ENCODE results near the gene TMEM52. TPM values are rescaled to one million over a fixed set of nuclear protein-coding genes. Genes with fewer than 3 reads are reported as not detected.

The TMEM52 gene
- total RNA-seq, 2 experiments from 2014 or later = 0.80 to 1.4 TPM

DNA sequence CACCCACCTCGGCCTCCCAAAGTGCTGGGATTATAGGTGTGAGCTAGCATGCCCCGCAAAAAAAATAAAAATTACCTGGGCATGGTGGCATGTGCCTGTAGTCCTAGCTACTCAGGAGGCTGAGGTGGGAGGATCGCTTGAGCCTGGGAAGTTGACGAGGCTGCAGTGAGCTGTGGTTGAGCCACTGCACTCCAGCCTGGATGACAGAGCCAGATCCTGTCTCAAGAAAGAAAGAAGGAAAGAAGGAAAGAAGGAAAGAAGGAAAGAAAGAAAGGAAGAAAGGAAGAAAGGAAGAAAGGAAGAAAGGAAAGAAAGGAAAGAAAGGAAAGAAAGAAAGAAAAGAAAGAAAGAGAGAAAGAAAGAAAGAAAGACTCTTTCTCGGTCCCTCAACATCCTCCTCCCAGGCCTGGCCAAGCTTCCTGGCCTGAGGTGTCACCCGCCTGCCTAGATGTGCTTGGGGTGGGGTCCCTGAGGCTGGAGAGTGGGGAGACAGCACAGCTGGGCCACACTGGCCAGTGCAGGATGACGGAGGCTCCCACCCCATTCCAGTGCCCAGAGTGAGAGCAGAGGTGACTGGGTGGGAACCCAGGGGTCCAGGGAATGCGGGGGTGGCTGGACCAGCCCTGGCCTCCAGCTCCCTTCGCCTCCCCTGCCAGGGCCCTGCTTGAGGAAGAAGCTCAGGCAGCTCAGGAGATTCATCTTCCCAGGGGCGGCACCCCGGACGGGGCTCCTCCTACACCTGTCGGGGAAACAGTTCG, 18.0 kb downstream of the TMEM52 start:
- CTCF ChIA-PET = no interaction called here
- POLR2A ChIA-PET = no interaction called here

DNA sequence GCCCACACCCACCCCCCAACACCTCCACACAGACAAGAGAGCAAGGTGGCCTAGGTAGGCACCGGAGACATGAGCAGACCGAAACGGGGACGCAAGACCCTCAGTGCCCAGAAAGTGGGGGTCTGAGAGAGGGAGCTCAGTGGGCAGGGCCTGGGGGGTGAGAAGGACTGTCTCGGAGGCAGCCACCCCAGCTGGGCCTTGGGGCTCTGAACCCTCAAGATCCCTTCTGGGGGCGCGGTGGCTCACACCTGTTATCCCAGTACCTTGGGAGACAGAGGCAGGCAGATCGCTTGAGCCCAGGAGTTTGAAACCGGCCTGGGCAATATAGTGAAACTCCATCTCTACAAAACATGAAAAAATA, 19.1 kb downstream of the TMEM52 start:
- CTCF ChIA-PET = interaction anchor here (2.3 kb wide), 1 partner anchor 9 kb away, joined by 10 read pairs; no protein-coding TSS in a partner anchor
- POLR2A ChIA-PET = interaction anchor here (1.0 kb wide), 1 partner anchor 9 kb away, joined by 3 read pairs; no protein-coding TSS in a partner anchor

DNA sequence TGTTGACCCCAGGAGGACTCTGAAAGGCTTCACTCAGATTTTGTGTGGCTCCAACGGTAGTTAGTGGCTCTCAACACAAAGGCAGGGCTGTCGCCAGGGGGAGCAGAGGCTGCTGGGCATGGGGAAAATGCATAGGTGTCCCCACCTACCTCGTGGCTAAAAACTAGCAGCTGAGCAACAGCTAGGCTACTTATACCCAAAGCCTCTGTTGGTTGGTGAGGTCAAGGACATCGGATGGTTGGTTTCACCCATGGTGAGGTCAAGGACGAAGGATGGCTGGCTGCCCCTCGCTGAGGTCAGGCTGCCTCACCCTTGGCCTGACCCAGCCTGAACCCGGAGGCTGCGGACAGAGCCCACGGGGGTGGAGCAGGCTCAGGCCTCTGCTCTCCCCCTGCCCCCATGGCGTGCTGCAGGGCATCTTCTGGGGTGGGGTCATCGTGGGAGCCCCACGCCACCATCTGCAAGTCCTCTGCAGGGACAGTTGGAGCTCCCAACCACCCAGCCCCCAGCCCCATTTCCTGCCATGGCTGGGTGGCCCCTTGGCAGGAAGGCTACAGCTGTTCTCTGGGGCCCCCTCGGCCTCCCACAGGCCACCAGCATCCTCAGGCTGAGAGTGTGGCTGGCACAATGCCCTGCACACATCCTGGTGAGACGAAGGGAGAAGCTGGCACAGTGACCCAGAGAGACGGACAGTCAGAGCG, 19.7 kb downstream of the TMEM52 start:
- POLR2A ChIA-PET = interaction anchor here (1.0 kb wide), 1 partner anchor 9 kb away, joined by 3 read pairs; no protein-coding TSS in a partner anchor
- CTCF ChIA-PET = interaction anchor here (2.3 kb wide), 1 partner anchor 9 kb away, joined by 10 read pairs; no protein-coding TSS in a partner anchor

DNA sequence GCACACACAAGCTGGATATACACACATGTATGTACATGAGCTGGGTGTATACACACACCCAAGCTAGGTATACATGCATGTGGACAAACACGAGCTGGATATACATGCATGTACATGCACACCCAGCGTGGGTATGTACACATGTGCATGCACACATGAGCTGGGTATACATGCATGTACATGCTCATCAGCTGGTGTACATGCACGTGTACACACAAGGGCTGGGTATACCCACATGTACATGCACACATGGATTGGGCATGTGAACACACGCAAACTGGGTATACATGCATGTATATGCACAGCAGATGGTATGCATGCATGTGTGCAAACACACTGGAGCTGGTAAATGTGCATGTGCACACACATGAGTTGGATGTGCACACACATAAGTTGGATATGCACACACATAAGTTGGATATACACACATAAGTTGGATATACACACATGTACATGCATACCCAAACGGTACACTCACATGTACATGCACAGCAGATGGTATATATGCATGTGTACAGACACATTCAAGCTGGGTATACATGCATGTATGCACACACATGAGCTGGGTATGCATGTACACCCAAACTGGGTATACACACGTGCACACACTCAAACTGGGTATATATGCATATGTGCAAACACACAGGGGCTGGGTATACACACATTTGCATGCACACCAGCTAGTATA, 20.7 kb downstream of the TMEM52 start:
- CTCF ChIA-PET = interaction anchor here (2.3 kb wide), 1 partner anchor 10 kb away, joined by 10 read pairs; no protein-coding TSS in a partner anchor

DNA sequence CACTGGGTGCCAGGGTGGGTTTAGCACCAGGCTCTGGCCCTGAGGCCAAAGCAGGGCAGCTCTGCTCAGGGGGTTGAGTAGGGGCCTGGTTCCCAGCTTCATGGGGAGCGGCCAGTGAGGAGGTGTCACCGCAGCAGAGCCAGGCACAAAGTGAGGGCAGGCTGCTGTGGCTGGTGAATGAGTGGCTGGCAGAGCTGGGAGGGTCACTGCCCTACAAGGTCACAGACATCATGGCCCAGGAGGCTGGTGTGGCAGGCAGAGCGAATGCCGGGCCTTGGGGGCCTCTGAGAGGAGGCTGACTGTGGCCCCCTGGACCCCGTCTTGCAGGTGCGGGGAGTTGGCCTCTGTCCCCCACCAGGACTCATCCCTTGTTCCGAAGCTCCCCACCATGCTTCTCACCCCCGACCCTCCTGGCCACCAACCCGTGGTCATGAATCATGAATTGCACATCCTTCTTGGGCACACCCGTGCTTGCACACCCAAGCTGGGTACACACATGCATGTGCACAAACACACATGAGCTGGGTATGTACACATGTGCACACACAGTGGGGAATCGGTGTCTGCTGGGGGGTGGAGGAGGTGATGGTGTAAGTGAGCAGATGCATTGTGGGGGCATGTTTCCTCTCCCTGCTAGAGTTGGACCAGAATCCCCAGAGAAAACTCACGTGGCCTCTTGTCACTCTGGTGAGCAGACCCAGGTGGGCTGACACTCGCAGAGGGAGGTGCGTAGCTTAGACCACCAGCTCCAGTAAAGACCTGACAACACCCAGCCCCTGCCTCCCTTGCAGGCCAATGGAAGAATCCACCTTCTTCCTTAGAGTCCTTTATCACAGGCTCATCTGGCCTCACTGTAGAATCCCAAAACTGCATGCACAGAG, 23.4 kb downstream of the TMEM52 start:
- CTCF ChIA-PET = interaction anchor here (0.7 to 1.3 kb wide), 4 partner anchors 8 to 13 kb away, joined by 3 to 5 read pairs (median 4); no protein-coding TSS in a partner anchor
- POLR2A ChIA-PET = no interaction called here

More for the DNA sequence above, 20.7 kb downstream of the TMEM52 start:
- POLR2A ChIA-PET = no interaction called here

DNA sequence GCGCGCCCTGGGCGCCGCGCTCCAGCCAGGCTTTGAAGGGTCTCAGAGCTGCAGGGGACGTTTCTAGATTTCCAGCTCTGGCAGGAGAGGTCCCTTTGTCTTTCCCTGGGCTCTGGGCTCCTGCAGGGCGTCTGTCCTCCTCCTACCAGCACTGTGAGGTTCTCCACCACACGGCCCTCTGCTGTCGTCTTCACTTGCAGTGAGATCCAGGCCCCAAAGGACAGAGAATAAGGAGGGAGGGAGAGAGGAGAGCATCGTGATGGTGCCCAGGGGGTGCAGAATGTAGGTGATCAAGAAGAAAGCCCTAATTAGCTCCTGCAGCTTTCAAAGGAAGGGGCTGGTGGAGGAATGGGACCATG, 24.0 kb downstream of the TMEM52 start:
- CTCF ChIA-PET = interaction anchor here (0.7 to 1.3 kb wide), 3 partner anchors 9 to 12 kb away, joined by 3 to 5 read pairs (median 4); no protein-coding TSS in a partner anchor
- POLR2A ChIA-PET = no interaction called here

DNA sequence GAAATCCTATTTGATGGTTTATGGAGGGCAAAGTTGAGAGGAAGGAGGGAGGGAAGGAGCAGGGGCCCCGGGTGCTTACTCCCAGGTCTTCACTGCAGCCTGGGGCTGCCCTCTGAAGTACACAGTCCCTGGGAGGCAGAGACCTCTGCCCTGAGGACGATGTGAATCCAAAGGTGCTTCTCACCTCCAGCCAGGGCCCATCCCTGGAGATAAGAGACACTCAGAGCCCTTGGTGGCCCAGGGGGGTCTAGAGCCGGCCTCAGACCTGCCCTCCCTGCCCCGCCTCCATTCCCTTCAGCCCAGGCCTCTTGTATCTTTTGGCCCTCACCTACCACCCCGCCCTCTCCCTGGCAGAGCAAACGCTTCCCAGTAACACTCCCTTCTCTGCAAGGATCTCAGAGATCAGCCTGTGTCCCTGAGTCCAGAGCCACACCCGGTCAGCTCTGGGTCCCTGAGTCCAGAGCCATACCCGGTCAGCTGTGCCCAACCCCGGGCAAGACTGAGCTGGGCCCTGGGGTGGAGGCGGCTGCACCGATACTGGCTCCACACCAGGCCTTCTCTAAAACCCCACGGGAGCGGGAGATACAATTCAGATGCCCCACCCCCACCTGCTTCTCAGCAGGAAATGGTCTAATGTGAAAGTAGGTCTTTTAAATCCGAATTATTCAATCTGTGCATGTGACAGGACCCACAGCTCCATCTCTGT, 24.6 kb downstream of the TMEM52 start:
- ChIA-PET POLR2A (no interaction called here), CTCF (interaction anchor here (0.7 to 1.3 kb wide), 3 partner anchors 9 to 13 kb away, joined by 3 to 5 read pairs (median 4); no protein-coding TSS in a partner anchor)

DNA sequence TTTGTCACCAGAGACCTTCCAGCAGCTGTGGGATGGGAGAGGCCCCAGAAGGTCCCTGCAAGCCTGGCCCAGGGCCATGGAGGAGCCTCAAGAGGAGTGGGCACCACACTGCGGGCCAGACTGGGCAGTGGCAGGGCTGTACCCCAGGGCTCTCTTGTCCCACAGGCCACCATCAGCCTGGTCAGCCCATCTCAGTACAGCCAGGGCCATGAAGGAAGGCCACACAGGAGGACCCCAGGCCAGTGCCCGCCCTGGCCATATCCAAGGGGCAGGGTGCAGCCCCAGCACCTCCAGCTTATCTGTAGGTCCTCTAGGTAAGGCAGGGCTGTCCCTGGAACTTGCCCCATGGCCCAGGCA, 25.1 kb downstream of the TMEM52 start:
- CTCF ChIA-PET = no interaction called here
- POLR2A ChIA-PET = interaction anchor here (0.6 kb wide), 1 partner anchor 12 kb away, joined by 3 read pairs; no protein-coding TSS in a partner anchor

DNA sequence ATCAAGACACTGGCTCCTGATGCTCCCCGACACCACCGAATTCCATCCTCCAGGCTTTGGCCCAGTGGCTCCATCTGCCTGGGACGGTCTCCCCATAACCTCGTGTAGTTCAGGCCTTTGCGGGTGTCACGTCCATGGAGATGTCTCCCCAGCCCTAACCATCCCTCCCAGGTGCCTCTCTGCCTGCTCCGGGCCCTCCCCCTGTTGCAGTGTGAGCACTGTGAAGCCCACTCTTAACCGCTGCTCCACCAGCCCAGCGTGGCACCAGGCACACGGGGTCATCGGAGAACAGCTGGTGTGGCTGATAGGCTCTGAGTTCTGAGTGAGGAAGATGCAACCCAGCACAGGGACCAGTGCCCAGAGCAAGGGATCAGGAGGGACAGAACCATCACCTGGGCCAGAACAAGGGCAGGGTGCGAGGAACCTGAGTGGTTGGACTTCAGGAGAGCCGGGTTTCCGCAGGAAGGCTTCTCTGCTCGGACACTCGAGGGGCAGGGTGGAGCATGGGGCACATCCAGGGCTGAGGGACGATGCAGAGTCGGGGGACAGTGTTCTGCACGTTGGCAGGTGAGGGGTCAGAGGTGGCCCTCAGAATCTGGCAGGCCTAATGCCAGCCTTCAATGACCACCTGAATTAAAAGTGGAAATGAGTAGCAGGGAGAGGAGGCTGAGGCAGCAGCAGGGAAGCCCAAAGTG, 25.6 kb downstream of the TMEM52 start:
- ChIA-PET POLR2A (interaction anchor here (0.6 kb wide), 1 partner anchor 12 kb away, joined by 3 read pairs; no protein-coding TSS in a partner anchor), CTCF (no interaction called here)

DNA sequence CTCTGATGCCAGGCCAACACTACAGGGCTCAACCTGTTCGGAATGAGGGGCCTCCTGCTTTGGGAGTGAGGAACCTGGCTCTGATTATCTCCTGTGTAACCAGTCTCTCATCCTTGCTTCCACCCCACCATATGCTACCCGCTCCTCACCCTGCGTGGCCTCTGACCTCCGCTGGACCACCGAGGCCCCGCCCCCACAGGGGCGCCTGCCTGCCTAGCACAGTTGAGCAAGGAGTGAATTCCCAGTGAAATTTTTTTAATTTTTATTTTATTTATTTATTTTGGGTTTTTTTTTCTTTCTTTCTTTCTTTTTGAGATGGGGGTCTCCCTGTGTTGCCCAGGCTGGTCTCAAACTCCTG, 26.3 kb downstream of the TMEM52 start:
- CTCF ChIA-PET = no interaction called here
- POLR2A ChIA-PET = no interaction called here

DNA sequence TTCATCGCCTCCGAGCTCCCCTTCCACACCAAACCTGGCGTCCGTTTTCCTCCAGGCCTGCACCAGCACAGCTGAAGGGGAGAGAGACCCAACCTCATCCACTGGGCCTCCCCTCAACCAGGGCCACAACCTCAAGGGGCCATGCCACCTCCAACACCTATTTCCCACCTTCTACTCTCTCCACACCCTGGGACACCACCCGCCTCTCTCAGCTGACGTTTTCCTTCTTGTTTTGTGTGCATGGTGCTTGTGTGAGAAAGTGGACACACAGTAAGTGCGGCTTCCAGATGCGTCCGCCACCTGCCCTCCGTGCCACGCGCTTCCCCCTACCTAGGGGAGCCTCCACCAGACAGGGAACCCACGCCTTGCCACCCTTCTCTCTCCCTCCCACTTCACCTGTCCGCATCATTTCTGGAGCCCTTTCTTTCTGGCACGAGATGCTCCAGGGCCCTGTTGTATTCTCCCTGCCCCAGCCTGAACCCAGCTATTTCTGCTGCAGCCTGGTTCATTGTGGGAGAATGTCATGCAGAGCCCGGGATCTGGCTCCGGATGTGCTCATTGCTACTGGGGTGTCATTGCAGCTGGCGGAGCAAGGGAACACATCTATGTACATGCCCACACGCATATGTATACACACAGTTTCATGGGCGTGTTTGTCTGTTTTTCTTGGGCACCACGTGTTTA, 26.9 kb downstream of the TMEM52 start:
- ChIA-PET POLR2A (interaction anchor here (1.5 kb wide), 1 partner anchor 16 kb away, joined by 6 read pairs; no protein-coding TSS in a partner anchor), CTCF (interaction anchor here (0.7 to 1.6 kb wide), 5 partner anchors 13 to 213 kb away, joined by 3 to 9 read pairs (median 3); no protein-coding TSS in a partner anchor)

DNA sequence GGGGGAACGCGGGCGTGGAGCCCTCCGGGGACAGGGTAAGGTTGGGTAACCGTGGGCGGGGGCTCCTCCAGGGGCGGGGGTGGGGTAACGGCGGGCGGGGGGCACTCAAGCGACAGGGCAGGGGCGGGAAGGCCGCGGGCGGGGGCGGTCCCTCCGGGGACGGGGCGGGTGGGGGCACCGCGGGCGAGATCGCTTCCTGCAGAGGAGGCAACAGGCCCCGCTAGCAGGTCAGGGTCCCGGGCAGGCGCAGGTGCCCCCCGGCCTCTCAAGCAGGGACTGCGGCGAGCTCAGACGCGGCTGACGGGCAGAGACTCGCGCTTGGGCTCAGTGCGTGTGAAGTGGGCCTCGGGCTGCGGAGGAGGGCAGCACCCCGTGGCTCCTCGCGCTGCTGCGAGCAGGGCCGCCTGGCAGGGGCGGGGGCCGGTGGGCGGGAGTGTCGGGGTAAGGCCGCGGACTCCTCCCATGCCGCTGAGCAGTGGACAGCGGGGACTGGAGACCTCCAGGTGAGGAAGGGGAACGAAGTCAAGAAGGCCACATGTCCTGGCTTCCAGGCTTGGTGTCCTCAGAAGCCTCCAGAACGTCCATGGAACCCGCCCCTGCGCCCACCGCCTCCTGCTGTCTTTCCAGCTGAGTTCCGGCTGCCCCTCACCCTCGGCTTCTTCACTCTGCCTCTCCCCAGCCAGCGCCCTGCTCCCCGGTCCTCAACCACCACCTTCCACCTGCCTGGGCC, 27.6 kb downstream of the TMEM52 start:
- POLR2A ChIA-PET = interaction anchor here (1.5 kb wide), 1 partner anchor 17 kb away, joined by 6 read pairs; no protein-coding TSS in a partner anchor
- CTCF ChIA-PET = interaction anchor here (0.7 to 1.6 kb wide), 5 partner anchors 12 to 213 kb away, joined by 3 to 9 read pairs (median 3); no protein-coding TSS in a partner anchor

DNA sequence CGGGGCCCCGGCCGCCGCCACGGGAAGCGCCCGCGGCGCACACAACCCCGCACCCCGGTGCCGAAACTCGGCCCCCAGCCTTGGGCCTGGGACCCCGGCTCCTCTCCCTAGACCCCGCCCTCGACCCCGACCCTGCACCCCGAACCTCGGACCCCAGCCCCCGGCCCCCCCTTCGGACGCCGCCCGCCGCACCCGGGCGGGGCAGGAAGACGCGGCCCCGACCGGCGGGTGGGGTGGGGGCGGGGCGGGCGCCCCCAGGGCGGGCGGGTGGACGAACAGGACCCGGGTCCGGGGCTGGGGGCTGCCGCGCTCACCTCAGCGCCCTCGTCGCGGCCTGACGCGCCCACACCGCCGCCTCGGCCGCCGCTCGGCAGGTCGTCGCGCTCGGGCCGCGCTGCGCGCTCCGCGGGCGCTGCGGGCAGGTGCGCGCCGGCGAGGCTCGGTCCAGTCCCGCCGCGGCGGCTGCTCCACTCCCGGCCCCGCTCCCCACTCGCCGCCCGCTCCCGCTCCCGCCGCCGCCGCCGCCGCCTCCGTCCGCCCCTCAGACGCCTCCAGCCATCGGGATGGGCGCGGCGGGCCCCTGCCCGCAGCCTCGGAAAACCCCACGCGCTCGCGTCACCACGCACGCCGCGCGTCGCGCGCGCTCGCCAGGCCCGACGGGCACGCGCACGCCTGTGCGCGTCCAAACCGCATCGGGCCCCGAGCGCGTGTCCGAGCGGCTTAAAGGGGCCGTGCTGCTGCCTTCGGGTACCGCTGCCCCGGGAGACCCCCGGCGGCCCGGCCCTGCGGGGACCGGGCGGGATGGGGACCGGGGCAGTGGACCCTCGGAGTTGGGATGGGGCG, 28.4 kb downstream of the TMEM52 start, which contains the start of gene GNB1:
GNB1 (minus strand) TSS at position 582 of the 843 bp plus-strand sequence. CDS start 65,634 bp downstream, outside the sequence.
- CTCF ChIA-PET = interaction anchor here (1.6 kb wide), 1 partner anchor 18 kb away, joined by 7 read pairs; no protein-coding TSS in a partner anchor
- POLR2A ChIA-PET = interaction anchor here (1.5 kb wide), 1 partner anchor 18 kb away, joined by 6 read pairs; no protein-coding TSS in a partner anchor

DNA sequence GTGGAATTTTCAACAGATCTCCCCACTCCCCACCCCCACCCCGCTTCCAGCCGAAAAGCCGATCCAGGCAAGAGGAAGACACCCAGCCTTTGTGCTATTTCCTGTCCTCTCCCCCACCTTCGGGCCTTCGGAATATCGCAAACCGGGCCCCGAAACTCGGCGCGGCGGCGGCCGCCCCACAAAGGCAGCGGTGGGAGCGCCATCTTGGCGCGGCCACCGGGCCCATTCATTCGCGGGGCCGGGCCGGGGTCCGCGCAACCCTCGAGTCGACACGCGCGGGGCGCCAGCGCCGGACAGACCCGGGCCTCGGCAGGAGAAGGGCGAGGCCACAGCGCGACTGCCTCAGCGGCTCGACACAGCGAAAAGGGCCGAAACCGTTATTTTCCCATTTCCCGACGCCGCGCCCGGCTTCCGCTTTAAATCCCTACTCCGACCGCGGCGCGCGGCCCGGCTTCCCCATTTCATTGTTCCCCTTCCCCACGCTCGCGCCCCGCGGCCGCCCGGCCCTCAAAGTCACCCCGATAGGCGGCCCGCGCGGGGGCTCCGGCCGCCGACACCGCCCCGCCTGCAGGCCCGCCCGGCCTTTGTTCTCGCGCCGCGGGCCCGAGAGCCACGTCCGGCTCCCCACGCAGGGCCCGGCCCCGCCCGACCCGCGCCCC, 29.1 kb downstream of the TMEM52 start:
- POLR2A ChIA-PET = interaction anchor here (0.6 kb wide), 2 partner anchors 20 to 21 kb away, joined by 3 to 6 read pairs; no protein-coding TSS in a partner anchor
- CTCF ChIA-PET = no interaction called here
